Frontal cortex (tissue), 4 donors: Measurements from ENCODE around the gene RALGPS1. TPM values are rescaled to one million over a fixed set of nuclear protein-coding genes. Genes with fewer than 3 reads are reported as not detected.

Experiments used
- DNase-seq, 2 donors: peaks; one replicate each; pipeline ENCODE4 v3.0.0; 2012; ENCODE audit warnings: low spot score in 2 of 2
- FAIRE-seq: peaks from 2 replicates; lab custom pipeline; 2012; peaks lifted over from hg19 to GRCh38; lab: Jason Lieb, UNC
- total RNA-seq: library from RNA; depleted of rRNA; stranded (reverse); fragments of >200 nt; gene quantifications from one replicate; pipeline ENCODE4 v1.2.3, GENCODE V29; 2014
- donor health status: control.
- donor health status: control.
- donor health status: control.

The RALGPS1 gene
- total RNA-seq, 1 donor from 2014 or later, result 53.8 TPM

DNA sequence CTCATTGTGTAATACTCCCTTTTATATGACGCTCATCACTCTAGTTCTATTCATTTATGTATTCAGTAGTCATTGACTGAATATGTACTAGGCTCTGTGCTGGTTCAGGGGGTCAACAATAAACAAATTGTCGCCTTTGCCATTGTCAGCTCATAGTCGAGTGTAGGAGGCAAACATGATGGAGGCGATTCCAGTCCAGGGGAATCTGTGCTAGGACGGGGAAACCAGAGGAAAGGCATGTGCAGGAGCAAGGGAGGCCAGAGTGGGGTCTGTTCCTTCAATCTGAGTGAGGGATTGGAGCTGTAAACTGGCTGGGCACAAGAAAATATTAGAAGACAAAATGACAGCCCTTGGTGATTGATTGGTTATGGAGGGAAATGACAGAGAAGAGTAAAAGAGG is 123.9 kb downstream of the RALGPS1 start:
- DNase-seq (no peak), FAIRE-seq (no peak)

DNA sequence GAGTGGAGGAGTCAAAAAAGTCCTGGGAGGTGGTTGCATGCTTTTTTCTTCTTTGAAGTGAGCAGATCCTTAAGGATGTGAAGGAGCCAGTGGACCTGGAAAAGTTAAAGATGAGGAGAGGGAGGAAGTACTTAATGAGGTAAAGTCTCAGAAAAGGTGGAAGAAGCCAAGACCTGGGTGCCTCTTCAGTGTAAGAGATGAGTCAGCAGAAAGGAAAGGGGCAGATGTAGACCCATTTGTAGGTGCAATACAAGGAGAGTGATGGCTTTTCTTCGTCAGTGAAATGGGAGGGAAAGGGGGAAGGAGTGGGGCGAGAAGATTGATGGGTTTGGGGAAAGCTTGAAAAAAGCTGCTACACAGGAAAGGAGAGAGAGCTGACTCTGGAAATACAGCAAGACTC is 124.9 kb downstream of the RALGPS1 start:
- FAIRE-seq (no peak), DNase-seq (no peak)

DNA sequence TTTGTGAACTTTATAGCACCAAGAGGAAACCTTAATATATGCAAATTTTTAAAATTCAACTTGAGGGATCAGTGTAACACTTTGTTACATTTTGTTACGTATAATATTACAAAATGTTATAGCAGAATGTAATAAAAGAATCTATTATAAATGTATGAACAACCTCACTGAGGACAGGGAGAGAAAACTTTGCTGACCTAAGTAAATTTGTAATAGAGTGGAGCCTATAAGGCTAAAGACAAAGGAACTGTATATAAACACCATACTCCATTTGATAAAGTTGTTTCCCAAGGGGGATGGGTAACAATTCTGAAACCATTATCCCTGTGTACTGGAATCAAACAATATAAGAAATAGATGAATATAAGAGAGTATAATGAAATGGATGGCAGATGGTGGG is 130.6 kb downstream of the RALGPS1 start:
- DNase-seq, result no peak
- no peak for FAIRE-seq

DNA sequence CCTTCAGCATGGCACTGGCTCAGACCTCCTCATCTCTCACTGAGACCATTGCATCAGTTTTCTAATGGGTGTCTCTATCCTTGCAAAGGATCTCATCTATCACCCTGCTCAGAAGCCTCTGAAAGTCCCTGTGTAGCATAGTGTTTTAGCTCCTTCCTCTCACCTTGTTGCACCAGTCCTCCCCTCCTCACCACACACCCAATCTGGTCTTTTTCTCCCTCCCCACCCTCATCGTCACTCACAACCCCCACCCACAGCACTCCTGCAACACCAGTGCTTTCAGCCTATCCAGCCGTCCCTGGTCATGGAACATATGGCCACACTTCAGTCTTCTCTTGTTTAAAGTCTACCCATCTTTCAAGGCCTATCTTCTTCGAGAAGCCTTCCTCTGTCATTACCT is 133.4 kb downstream of the RALGPS1 start:
- DNase-seq (no peak), FAIRE-seq (no peak)

DNA sequence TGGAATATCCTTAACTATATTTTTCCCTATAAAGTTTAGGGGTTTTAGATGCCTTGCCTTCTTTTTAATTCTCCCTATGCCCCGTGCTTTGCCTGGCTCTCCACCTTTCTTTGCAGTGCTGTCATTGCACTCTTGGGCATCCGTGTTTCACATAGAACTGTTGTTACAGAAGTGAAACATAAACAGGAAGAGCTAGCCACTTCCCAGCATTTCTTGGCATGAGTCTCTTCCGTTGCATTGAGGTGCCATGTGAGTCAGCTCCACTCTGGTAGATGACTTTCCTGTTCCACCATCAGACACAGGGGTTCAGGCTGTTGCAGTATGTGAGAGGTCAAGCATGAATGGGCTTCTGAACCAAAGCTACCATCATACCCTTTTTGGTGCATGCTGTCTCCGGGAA is 134.5 kb downstream of the RALGPS1 start:
- no peak for FAIRE-seq

DNA sequence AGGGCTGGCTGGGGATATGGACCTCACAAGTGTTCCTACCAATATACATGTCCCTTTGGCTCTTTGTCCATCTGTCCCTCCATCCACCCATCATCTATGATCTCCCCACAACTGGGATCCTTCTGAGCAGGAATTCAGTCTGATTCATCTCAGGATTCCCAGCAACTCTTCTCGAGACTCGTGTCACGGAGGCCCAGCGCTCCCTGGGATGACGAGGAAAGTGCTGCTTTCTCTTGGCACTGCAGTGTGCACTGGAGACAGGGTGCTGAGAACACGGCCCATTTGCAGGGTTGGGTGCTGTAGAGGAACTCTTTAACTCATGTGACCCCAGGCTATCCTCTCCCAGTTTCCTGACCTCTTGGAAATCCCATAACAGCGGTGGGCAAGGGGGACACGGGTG is 135.0 kb downstream of the RALGPS1 start:
- DNase-seq (no peak), FAIRE-seq (no peak)

More for the DNA sequence above, 134.5 kb downstream of the RALGPS1 start:
- peak in 1 of 2 donors; percentile 25 for DNase-seq

DNA sequence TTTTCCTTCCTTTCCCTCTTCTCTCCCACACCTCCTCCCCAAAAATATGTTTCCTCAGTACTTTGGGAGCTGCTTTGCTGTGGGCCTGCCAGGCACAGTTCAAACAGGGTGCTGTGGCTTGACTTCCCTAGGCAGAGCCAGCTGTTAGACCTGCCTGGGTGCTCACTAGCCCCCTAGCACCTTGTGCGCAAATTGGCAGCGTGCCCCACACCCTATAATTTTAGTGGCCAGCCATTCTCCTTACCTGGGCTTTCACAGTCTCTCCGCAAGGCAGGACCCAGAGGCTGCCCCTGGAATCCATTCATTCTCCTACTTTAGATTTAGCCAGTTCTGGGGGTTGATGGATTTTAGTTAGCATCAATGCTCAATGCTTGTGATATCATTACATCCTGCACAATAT is 135.6 kb downstream of the RALGPS1 start:
- FAIRE-seq (no peak), DNase-seq (no peak)

DNA sequence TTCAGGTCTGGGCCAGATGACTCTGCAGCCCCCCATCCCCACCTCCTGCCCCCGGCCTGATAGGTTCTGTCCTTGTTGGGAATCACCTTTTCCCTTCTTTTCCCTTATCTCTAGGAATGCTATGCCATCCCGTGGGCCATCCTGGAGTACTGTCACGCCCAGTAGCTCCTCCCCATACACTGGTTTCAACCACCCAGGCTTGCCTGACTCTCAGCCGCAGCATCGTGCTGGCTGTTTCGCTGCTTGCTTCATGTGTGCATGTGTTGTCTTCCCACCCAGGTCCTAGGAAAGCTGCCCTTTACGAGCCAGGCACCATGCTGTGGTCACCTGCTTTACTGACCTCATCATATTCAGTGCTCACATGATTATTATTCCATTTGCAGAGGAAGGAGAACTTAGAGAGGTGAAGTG is 136.0 kb downstream of the RALGPS1 start:
- DNase-seq (no peak), FAIRE-seq (no peak)

DNA sequence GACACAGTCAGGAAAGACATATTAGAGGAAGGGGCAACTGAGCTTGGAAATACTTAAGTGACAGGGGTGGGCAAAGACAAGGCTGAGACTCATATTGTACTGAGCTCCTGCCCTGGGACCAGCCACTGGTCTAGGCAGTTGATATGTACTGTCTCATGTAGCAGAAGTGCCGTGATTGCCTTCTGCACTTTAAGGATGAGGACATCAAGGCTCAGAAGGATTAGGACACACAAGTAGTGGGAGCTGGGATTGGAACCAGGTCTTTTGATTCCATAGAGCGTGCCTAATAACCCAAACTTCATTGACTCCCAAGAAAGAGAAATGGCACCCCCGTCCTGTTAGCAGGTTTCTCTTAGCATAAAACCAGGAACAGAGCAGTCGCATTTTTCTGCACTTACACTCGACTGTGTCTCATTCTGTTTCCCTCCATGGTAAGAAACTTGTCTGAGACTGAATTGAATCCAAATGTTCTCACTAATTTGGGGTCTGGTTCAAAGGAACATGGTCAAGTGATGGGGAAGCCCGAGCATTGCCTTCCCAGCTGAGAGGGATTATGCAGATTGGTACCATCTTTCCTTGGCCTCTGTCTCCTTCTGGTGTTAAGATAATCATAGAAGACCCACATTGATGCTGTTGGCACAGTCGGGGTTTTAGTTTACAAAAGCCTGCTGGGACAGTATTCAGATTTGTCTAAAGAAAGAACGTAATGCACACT is 137.5 kb downstream of the RALGPS1 start:
- FAIRE-seq, result no peak
- DNase-seq, result no peak

DNA sequence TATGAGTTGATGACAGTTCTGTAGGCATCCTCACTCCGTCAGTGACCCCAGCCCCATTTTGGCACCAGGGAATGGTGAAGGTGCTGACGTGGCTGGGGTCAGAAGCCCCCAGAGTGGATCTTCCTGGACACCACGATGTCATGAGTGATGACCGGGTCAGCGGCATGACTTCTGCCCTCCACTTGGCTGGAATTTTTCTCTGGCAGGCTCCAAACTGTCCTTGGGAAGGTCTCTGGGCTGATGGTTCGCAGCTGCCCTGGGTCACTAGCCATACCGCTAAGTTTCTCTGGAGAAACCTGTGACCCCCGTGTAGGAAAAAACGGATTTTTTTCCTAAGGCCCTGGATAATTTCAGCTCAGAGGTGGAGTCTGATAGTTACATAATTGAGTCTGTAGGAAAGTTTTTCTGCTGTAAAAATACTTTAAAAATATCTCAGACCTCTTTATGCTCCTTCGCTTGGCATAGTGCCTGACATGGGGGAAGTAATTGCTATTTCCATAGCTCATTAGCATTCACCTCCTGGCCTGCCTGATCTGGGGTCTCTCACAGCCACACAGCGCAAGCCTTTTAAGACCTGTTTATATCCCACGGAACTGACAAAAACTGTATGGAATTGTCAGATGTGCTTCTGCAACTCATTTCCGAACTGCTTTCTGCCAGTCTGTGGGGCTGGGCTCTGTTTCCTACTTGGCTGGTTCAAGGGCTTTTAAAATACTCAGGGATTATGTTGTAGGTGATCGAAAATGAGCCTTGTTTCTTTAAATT is 138.7 kb downstream of the RALGPS1 start:
- DNase-seq, result no peak
- no peak for FAIRE-seq

DNA sequence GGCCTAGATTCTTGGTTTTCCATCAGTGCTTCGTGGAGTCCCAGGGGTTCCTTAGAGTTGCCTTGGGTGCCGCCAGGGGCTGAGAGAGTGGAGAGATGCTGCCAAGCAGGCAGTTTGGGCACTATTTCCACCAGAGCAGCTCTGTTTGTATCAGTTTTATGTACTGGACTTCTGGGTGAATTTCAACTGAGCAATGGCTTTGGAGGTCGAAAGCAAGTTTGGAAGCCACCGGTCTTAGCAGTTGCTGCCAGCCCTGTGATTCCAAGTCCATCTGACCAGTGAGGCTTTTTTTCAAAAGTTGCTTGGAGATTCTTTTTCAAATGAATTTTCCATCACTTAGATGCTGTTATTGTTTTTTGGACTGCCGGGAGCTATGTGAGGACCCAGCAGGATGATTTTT is 139.4 kb downstream of the RALGPS1 start:
- no peak for DNase-seq
- FAIRE-seq, result no peak

DNA sequence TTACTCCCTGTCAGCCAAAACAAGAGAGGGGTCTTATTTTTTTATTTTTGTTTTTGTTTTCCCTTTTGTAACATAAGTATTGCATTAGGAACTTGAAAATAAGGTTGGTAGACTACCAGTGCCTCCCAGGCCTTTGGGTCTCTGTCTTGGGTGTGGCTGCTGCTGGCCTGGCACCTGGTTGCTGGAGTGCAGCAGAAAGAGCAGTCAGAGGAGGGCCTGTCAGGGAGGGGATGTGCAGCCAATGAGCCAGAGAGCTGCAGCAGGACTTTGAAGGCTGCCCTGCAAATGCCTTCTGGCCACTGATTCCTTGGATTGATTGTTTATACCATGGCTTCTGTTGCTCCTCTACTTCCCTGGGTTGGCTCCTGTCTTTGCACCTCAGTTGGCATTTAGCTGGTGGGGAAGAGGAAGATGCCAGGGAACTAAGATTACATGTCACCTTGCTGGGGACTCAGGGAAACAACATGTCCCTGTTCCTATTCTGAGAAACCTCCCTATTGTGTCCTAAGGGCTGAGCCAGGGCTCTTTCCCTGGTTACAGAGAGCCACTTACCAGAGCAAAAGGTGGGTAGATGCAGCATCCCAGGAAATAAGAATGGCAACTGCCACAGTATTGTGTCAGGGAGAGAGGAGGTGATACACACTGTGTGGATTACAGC is 141.3 kb downstream of the RALGPS1 start:
- no peak for FAIRE-seq
- no peak for DNase-seq

DNA sequence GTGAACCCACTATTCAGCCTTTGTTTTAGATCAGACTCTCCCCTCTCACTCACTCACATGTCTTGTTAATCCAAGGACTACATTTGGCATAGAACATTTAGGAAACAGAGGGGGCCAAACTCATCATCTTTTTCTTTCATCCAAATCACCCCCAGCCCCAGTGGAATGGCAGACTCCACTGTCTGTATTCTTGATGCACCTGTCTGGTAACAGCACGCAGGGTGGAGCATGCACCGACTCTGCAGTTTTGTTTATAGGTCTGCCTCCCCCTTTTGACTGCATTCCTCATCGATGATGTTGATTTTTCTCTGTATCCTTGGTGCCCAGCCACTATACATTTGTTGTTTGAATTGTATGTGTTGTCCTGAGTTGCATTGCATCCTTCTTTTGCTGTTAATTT is 141.9 kb downstream of the RALGPS1 start:
- FAIRE-seq (no peak), DNase-seq (no peak)

DNA sequence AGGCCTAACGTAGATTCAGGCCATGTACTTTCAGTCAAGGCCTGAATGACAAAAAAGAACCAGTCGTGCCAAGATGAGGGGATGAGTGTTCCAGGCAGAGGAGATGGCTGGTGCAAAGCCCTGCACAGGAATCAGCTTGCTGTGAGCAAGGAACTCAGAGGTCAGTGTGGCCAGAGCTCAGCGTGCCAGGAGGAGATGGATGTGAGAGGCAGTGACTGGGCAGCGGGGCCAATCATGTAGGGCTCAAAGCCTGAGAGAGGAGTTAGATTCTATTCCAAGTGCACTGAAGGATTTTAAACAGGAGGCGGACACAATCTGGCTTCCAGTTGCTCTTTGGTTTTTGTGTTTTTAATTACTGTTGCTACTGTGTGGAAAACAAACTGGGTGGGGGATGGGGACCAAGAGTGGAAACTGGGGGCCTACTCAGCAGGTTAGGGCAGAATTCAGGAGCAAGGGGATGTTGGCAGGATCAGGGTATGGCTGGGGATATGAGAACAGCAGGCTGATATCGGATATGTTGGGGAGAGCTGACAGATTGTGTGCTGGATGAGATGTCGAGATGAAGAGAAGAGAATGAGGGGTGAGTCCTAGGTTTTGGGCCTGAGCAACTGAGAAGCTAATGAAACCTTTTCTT is 143.5 kb downstream of the RALGPS1 start:
- FAIRE-seq (no peak), DNase-seq (no peak)

DNA sequence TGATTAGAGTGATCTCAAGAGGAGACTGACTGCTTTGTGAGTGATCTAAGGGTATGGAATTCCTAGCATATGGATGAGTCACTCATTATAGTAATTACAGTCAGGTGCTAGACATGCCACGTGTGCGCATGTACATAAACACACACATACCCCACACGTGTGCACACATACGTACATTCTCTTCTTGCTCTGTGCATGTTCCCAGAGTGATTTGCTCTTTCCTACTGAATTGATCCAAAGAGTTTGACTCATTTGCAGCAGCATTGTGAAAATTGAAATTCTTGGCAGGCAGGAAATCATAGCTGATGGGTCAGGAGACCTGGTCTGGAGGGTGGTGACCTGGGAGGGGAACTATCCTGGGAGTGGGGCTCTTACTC is 144.1 kb downstream of the RALGPS1 start:
- FAIRE-seq, result no peak
- DNase-seq, result no peak

DNA sequence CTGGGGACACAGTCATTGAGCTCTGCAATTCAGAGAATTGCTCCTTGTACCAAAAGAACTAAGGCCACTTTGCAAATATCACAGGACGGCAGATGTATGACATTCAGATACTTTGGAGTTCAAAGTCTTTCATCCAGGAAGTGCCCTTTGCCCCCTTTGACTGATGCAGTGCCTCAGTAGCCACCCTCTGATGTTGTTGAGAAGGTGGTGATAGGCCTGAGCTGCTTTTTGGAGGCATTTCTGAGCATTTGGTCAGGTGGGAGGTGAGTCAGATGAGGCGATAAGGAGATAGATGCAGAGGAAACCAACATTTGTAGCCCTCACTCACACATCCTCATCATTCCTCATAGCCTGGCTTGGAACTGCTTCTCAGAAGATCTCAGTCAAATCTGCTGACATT is 144.4 kb downstream of the RALGPS1 start:
- FAIRE-seq, result no peak

DNA sequence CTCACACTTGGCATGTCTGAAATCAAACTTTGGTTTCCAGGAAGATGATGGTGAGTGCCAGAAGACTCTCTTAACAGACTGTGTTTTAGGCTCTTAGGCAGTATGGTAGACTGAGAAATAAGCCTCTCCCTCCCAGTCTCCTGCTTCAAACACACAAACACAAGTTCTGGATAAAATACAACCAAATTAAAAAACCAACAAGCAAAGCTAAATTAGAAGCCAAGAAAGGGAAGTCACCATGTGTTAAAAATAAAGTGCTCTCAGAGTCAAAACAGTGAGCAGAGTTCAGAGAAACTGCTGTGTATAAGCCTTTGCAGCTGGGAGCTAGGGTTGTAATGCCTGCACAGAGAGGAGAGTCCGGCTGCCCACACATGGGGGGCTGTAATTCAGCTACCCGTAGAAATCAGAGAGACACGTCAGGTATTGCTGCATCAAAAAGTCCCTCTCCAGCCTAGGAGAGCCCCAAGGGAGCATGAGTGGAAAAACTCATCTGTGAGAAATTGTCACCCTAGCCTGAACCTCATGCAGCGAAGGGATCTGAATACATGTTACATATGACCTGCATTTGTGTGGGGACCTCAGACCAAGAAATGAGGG is 145.3 kb downstream of the RALGPS1 start:
- FAIRE-seq (no peak), DNase-seq (no peak)

More for the DNA sequence above, 144.4 kb downstream of the RALGPS1 start:
- DNase-seq, result no peak

DNA sequence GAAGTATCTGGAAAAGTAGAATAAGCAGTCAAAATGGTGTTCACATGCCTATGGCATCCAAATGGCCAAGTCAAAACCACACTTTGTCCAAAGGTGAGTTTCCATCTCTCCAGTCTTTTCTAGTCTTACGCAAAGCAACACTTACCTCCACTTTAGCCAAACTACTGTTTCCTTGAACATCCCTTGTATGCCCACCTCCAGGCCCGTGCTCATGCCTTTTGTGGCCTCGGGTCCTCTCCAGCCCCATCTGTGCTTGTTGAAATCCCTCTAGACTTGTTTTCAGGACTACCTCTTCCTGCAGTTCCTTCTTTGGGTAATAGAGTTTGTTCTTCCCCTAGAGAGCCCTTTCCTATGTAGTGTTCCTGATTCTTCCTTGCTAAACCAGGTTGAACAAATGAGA is 146.8 kb downstream of the RALGPS1 start:
- FAIRE-seq (no peak), DNase-seq (no peak)

DNA sequence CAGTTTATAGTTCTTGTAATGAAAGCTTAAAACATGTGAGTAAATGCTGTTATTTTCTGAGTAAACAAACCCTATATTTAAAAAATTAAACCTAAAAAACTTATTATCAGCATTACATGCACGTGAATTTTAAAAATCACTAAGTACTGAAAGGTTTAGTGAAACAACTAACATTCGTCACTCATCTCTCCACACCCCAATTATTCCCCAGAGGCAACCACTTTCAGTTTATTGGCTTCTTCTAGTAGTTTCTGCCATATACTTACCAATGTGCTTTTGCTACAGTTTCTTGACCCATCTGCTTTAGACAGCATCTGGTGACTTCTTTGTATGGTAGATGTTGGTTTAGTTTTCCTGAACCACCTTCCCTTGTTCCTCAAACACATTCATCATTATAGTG is 149.8 kb downstream of the RALGPS1 start:
- DNase-seq (no peak), FAIRE-seq (no peak)

DNA sequence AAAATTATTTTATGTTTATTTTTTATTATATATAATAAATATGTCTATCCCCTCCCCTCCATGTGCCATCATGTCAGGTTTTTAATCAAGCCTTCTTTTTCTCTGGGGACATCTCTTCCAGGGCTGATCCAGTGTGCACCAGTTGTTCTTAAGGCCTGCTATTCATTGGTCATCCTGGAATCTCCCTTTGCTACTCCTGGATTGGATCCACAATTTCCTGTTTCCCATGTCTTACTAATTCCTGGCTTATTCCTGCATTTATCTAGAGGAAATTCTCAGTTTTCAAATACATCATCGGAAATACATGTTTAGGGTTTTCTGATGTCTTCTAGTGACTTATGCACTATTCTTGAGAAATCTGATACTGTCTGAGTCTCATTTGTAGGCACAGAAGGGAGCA is 151.0 kb downstream of the RALGPS1 start:
- DNase-seq (no peak), FAIRE-seq (no peak)
